NT2/D1 (cell line): ENCODE measurements around the gene SNX2.
"Not testable (repeated sequence)": the region's sequence is repeated elsewhere in the genome, so short reads cannot be mapped to it uniquely, and the experiment has no call there.

Experiments used
- DNase-seq: peaks from one replicate; pipeline ENCODE4 v3.0.0-alpha.2; 2011; ENCODE audit warnings: low read depth, low spot score
- H3K27me3 ChIP-seq: 2 replicates; pipeline ENCODE4 v1.6.0; 2011; ENCODE audit warnings: mild to moderate bottlenecking; ENCODE audit not compliant: insufficient read length, insufficient read depth
- H3K36me3 ChIP-seq: 2 replicates; pipeline ENCODE4 v1.6.1; 2011; ENCODE audit warnings: mild to moderate bottlenecking, low read length, mixed read lengths; ENCODE audit not compliant: insufficient read depth, insufficient read length
- H3K4me1 ChIP-seq: 2 replicates; pipeline ENCODE4 v1.5.1; 2011; ENCODE audit not compliant: insufficient read depth, insufficient read length
- H3K4me3 ChIP-seq: 2 replicates; pipeline ENCODE4 v1.5.1; 2011; ENCODE audit warnings: low read depth; ENCODE audit not compliant: insufficient read length
- H3K9ac ChIP-seq: 2 replicates; pipeline ENCODE4 v1.6.0; 2011; ENCODE audit warnings: low read depth; ENCODE audit not compliant: insufficient read length
- H3K9me3 ChIP-seq: 2 replicates; pipeline ENCODE4 v1.5.1; 2011; ENCODE audit warnings: mild to moderate bottlenecking, low read length; ENCODE audit not compliant: insufficient read depth
- SUZ12 ChIP-seq: IDR thresholded peaks from 2 replicates; pipeline ENCODE4 v1.6.1; 2011; ENCODE audit not compliant: insufficient read length, insufficient read depth; ENCODE audit errors: extremely low read depth
- YY1 ChIP-seq: IDR thresholded peaks from 2 replicates; pipeline ENCODE4 v1.6.1; 2011; ENCODE audit not compliant: insufficient read length, insufficient read depth
- ZNF274 ChIP-seq: IDR thresholded peaks from 2 replicates; pipeline ENCODE4 v1.6.1; 2011; ENCODE audit warnings: mild to moderate bottlenecking, low read depth, low read length

SNX2 gene

GRCh38 chr5:122757285-122757684 is 17.6 kb upstream of the SNX2 start:
- no peak for TF ChIP-seq ZNF274
- no peak for TF ChIP-seq YY1
- no peak for TF ChIP-seq SUZ12
- DNase-seq = no peak
- Histone ChIP-seq H3K4me1 (no peaks in the 10 kb centered on the region), H3K9ac (no peak overlapping the region), H3K27me3 (no peaks in the 10 kb centered on the region), H3K9me3 (no peaks in the 10 kb centered on the region), H3K36me3 (no peaks in the 10 kb centered on the region), H3K4me3 (no peak overlapping the region)

GRCh38 chr5:122759241-122760070 is 15.4 kb upstream of the SNX2 start:
- TF ChIP-seq YY1 (no peak), ZNF274 (no peak), SUZ12 (no peak)
- DNase-seq = no peak

GRCh38 chr5:122760236-122760635 is 14.6 kb upstream of the SNX2 start:
- no peak for DNase-seq
- H3K36me3 ChIP-seq = no peaks in the 10 kb centered on the region
- no peaks in the 10 kb centered on the region for H3K27me3 ChIP-seq
- H3K4me1 ChIP-seq = no peaks in the 10 kb centered on the region
- no peak overlapping the region for H3K9ac ChIP-seq
- H3K4me3 ChIP-seq = no peak overlapping the region
- TF ChIP-seq ZNF274 (no peak), YY1 (no peak)
- no peaks in the 10 kb centered on the region for H3K9me3 ChIP-seq

More at GRCh38 chr5:122759241-122760070, 15.4 kb upstream of the SNX2 start:
- Histone ChIP-seq H3K4me3 (no peak overlapping the region), H3K4me1 (no peaks in the 10 kb centered on the region), H3K27me3 (no peaks in the 10 kb centered on the region), H3K9ac (no peak overlapping the region), H3K36me3 (no peaks in the 10 kb centered on the region), H3K9me3 (no peaks in the 10 kb centered on the region)

GRCh38 chr5:122761115-122761514 is 13.8 kb upstream of the SNX2 start:
- DNase-seq = no peak
- Histone ChIP-seq H3K4me1 (no peaks in the 10 kb centered on the region), H3K9me3 (no peaks in the 10 kb centered on the region), H3K36me3 (no peaks in the 10 kb centered on the region), H3K4me3 (no peak overlapping the region), H3K9ac (no peak overlapping the region), H3K27me3 (no peaks in the 10 kb centered on the region)
- no peak for TF ChIP-seq YY1
- TF ChIP-seq SUZ12 = no peak
- TF ChIP-seq ZNF274 = no peak

- H3K9ac ChIP-seq, H3K27me3 ChIP-seq, H3K9me3 ChIP-seq, H3K4me1 ChIP-seq, H3K36me3 ChIP-seq, H3K4me3 ChIP-seq, DNase-seq: not testable (repeated sequence)
Measured at GRCh38 chr5:122761896-122762295, 13.0 kb upstream of the SNX2 start.

GRCh38 chr5:122766130-122766529 is 8.8 kb upstream of the SNX2 start:
- no peaks in the 10 kb centered on the region for H3K27me3 ChIP-seq
- no peaks in the 10 kb centered on the region for H3K36me3 ChIP-seq
- H3K4me3 ChIP-seq = no peak overlapping the region
- DNase-seq = no peak
- H3K9ac ChIP-seq = no peak overlapping the region
- no peaks in the 10 kb centered on the region for H3K9me3 ChIP-seq
- no peaks in the 10 kb centered on the region for H3K4me1 ChIP-seq
- no peak for TF ChIP-seq SUZ12
- TF ChIP-seq YY1 = no peak
- no peak for TF ChIP-seq ZNF274

GRCh38 chr5:122770477-122770876 is 4.4 kb upstream of the SNX2 start:
- H3K27me3 ChIP-seq = no peaks in the 10 kb centered on the region
- TF ChIP-seq ZNF274 = no peak
- TF ChIP-seq SUZ12 = no peak
- no peak for TF ChIP-seq YY1
- DNase-seq = no peak
- H3K9ac ChIP-seq = no peak overlapping the region
- no peaks in the 10 kb centered on the region for H3K4me1 ChIP-seq
- H3K4me3 ChIP-seq = no peak overlapping the region
- no peaks in the 10 kb centered on the region for H3K9me3 ChIP-seq
- H3K36me3 ChIP-seq = no peaks in the 10 kb centered on the region
